ENCODE data around the gene TF. TPM values are rescaled to one million over a fixed set of nuclear protein-coding genes. Genes with fewer than 3 reads are reported as not detected.

Gene TF
- total and polyA plus RNA-seq, 2 experiments from 2014 or later: 0.33 to 3.0 TPM

- no peak for DNase-seq (ENCODE audit: low read depth in 1 of 2, low spot score in 1 of 2)
- no peak for TF ChIP-seq CTCF (IDR thresholded peaks at IDR 0.05; ENCODE audit: low read depth, low read length)
- no peaks in the 10 kb centered on the region for H3K9me3 ChIP-seq (ENCODE audit: low read depth)
- H3K27me3 ChIP-seq: peaks cover 10% of the 10 kb centered on the region
- no peak overlapping the region for H3K4me3 ChIP-seq
- H3K27ac ChIP-seq: no peak overlapping the region
- no peaks in the 10 kb centered on the region for H3K4me1 ChIP-seq (ENCODE audit: low read depth)
- H3K36me3 ChIP-seq: no peaks in the 10 kb centered on the region
Observed at GRCh38 chr3:133757701-133758567, 11.7 kb downstream of the TF start.

GRCh38 chr3:133758568-133758928 lies 12.4 kb downstream of the TF start:
- Histone ChIP-seq H3K9me3 (ENCODE audit: low read depth) (no peaks in the 10 kb centered on the region), H3K27me3 (peaks cover 13% of the 10 kb centered on the region), H3K27ac (no peak overlapping the region), H3K4me1 (ENCODE audit: low read depth) (no peaks in the 10 kb centered on the region), H3K36me3 (no peaks in the 10 kb centered on the region), H3K4me3 (no peak overlapping the region)
- DNase-seq (ENCODE audit: low read depth in 1 of 2, low spot score in 1 of 2): no peak
- TF ChIP-seq CTCF (IDR thresholded peaks at IDR 0.05; ENCODE audit: low read depth, low read length): no peak

GRCh38 chr3:133758964-133759739 lies 13.0 kb downstream of the TF start:
- H3K27me3 ChIP-seq: peaks cover 13% of the 10 kb centered on the region
- peak in 1 of 2 donors; percentile 17 for DNase-seq (ENCODE audit: low read depth in 1 of 2, low spot score in 1 of 2)
- H3K9me3 ChIP-seq (ENCODE audit: low read depth): no peaks in the 10 kb centered on the region
- H3K4me1 ChIP-seq (ENCODE audit: low read depth): no peaks in the 10 kb centered on the region
- H3K4me3 ChIP-seq: no peak overlapping the region
- no peak overlapping the region for H3K27ac ChIP-seq
- no peak for TF ChIP-seq CTCF (IDR thresholded peaks at IDR 0.05; ENCODE audit: low read depth, low read length)
- no peaks in the 10 kb centered on the region for H3K36me3 ChIP-seq

- TF ChIP-seq CTCF (IDR thresholded peaks at IDR 0.05; ENCODE audit: low read depth, low read length): no peak
- H3K36me3 ChIP-seq: no peaks in the 10 kb centered on the region
- no peak for DNase-seq (ENCODE audit: low read depth in 1 of 2, low spot score in 1 of 2)
- no peaks in the 10 kb centered on the region for H3K9me3 ChIP-seq (ENCODE audit: low read depth)
- peaks cover 13% of the 10 kb centered on the region for H3K27me3 ChIP-seq
- H3K4me1 ChIP-seq (ENCODE audit: low read depth): peaks cover 4% of the 10 kb centered on the region
- H3K27ac ChIP-seq: no peak overlapping the region
- H3K4me3 ChIP-seq: no peak overlapping the region
Observed at GRCh38 chr3:133759740-133760305, 13.6 kb downstream of the TF start.

- Histone ChIP-seq H3K27ac (no peak overlapping the region), H3K4me1 (ENCODE audit: low read depth) (peaks cover 4% of the 10 kb centered on the region), H3K4me3 (no peak overlapping the region), H3K27me3 (peaks cover 13% of the 10 kb centered on the region), H3K36me3 (no peaks in the 10 kb centered on the region), H3K9me3 (ENCODE audit: low read depth) (no peaks in the 10 kb centered on the region)
- no peak for DNase-seq (ENCODE audit: low read depth in 1 of 2, low spot score in 1 of 2)
- TF ChIP-seq CTCF (IDR thresholded peaks at IDR 0.05; ENCODE audit: low read depth, low read length): no peak
Observed at GRCh38 chr3:133760916-133761315, 14.7 kb downstream of the TF start.
